ENCODE results near the gene LTBR.

Gene LTBR

DNA sequence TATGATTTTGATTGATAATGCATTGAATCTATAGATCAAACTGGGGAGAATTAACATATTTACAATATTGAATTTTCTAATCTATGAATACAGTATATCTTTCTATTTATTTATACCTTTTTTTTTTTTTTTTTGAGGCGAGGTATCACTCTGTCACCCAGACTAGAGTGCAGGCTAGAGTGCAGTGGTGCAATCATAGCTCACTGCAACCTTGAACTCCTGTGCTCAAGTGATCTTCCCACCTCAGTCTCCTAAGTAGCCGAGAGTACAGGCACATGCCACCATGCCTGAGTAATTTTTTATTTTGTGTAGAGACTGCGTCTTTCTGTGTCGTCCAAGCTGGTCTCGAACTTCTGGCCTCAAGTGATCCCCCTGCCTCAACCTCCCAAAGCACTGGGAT, 20.4 kb downstream of the LTBR start:
- H3K4me1 ChIP-seq (ENCODE audit: control insufficient read depth, insufficient read depth, low read length, poor library complexity, severe bottlenecking) = no peaks in the 10 kb centered on the region
- H3K27ac ChIP-seq (ENCODE audit: insufficient read depth, low read length, poor library complexity, severe bottlenecking) = no peak overlapping the region
- DNase-seq = no peak
- H3K4me3 ChIP-seq (ENCODE audit: insufficient read depth, low read depth, low read length, poor library complexity, severe bottlenecking) = no peak overlapping the region
- H3K36me3 ChIP-seq (ENCODE audit: control insufficient read depth, insufficient read depth, low read length) = no peaks in the 10 kb centered on the region
- no peaks in the 10 kb centered on the region for H3K27me3 ChIP-seq (replicated peaks; ENCODE audit: control insufficient read depth, insufficient read depth, low read length, poor library complexity, severe bottlenecking)
- H3K9me3 ChIP-seq (ENCODE audit: control insufficient read depth, low read length) = no peaks in the 10 kb centered on the region

- no peaks in the 10 kb centered on the region for H3K9me3 ChIP-seq (ENCODE audit: control insufficient read depth, low read length)
- no peak for DNase-seq
- H3K36me3 ChIP-seq (ENCODE audit: control insufficient read depth, insufficient read depth, low read length) = no peaks in the 10 kb centered on the region
- H3K4me1 ChIP-seq (ENCODE audit: control insufficient read depth, insufficient read depth, low read length, poor library complexity, severe bottlenecking) = no peaks in the 10 kb centered on the region
- H3K27me3 ChIP-seq (replicated peaks; ENCODE audit: control insufficient read depth, insufficient read depth, low read length, poor library complexity, severe bottlenecking) = no peaks in the 10 kb centered on the region
- H3K27ac ChIP-seq (ENCODE audit: insufficient read depth, low read length, poor library complexity, severe bottlenecking) = no peak overlapping the region
- H3K4me3 ChIP-seq (ENCODE audit: insufficient read depth, low read depth, low read length, poor library complexity, severe bottlenecking) = no peak overlapping the region
Measured at GRCh38 chr12:6405963-6406362, 22.0 kb downstream of the LTBR start.

DNA sequence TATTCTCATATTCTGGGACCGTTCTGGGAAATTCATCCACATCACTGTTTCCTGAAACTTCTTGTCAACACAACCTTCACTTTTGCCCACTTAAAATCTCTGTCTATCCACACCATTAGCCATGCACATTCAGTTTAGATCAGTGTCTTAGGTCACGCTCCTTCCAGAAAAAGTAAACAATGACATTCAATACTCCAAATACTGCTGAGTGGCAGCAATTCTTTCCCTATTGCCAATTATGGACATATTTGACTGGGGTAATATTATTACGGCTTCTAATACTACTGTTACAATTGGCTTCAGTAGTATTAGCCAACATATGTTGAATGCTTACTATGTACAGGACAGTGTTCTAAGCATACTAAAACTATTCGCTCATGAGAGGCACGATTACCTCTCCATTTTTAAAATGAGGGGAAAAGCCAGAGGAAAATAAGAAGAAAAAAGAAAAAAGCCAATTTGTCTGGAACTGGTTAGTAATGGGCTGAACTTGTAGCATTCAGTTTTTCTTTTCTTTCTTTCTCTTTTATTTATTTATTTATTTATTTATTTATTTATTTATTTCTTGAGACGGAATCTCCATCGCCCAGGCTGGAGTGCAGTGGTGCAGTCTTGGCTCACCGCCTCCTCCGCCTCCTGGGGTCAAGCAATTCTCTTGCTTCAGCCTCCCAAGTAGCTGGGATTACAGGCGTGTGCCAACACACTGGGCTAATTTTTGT, 23.4 kb downstream of the LTBR start:
- Histone ChIP-seq H3K36me3 (ENCODE audit: control insufficient read depth, insufficient read depth, low read length) (no peaks in the 10 kb centered on the region), H3K27me3 (replicated peaks; ENCODE audit: control insufficient read depth, insufficient read depth, low read length, poor library complexity, severe bottlenecking) (no peaks in the 10 kb centered on the region), H3K27ac (ENCODE audit: insufficient read depth, low read length, poor library complexity, severe bottlenecking) (no peak overlapping the region), H3K4me3 (ENCODE audit: insufficient read depth, low read depth, low read length, poor library complexity, severe bottlenecking) (no peak overlapping the region), H3K9me3 (ENCODE audit: control insufficient read depth, low read length) (no peaks in the 10 kb centered on the region), H3K4me1 (ENCODE audit: control insufficient read depth, insufficient read depth, low read length, poor library complexity, severe bottlenecking) (no peaks in the 10 kb centered on the region)
- DNase-seq = no peak

DNA sequence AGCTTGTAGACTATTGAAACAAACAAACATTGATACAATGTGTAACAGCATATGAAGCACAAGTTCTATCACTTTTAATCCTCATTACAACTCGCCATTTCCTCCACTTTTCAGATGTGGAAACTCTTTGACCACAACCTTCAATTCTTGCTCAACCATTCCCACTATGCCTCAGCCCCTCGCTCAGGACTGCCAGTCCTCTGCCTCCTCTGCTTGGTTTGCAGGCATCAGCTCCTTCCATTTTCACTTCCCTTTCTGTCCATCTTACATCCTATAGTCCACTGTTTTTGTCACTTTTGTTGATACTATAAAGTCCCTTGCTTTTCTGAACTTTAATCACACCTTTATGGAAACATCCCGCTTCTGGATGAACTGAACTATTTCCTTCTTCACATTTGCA, 32.6 kb downstream of the LTBR start:
- H3K27ac ChIP-seq (ENCODE audit: insufficient read depth, low read length, poor library complexity, severe bottlenecking) = no peak overlapping the region
- DNase-seq = no peak
- H3K9me3 ChIP-seq (ENCODE audit: control insufficient read depth, low read length) = no peaks in the 10 kb centered on the region
- H3K36me3 ChIP-seq (ENCODE audit: control insufficient read depth, insufficient read depth, low read length) = no peaks in the 10 kb centered on the region
- no peak overlapping the region for H3K4me3 ChIP-seq (ENCODE audit: insufficient read depth, low read depth, low read length, poor library complexity, severe bottlenecking)
- no peaks in the 10 kb centered on the region for H3K27me3 ChIP-seq (replicated peaks; ENCODE audit: control insufficient read depth, insufficient read depth, low read length, poor library complexity, severe bottlenecking)
- no peaks in the 10 kb centered on the region for H3K4me1 ChIP-seq (ENCODE audit: control insufficient read depth, insufficient read depth, low read length, poor library complexity, severe bottlenecking)

- Histone ChIP-seq H3K36me3 (ENCODE audit: control insufficient read depth, insufficient read depth, low read length) (no peaks in the 10 kb centered on the region), H3K4me1 (ENCODE audit: control insufficient read depth, insufficient read depth, low read length, poor library complexity, severe bottlenecking) (peaks cover 6% of the 10 kb centered on the region), H3K9me3 (ENCODE audit: control insufficient read depth, low read length) (no peaks in the 10 kb centered on the region), H3K4me3 (ENCODE audit: insufficient read depth, low read depth, low read length, poor library complexity, severe bottlenecking) (no peak overlapping the region), H3K27me3 (replicated peaks; ENCODE audit: control insufficient read depth, insufficient read depth, low read length, poor library complexity, severe bottlenecking) (no peaks in the 10 kb centered on the region), H3K27ac (ENCODE audit: insufficient read depth, low read length, poor library complexity, severe bottlenecking) (no peak overlapping the region)
- DNase-seq = no peak
Measured at GRCh38 chr12:6418796-6419195, 34.8 kb downstream of the LTBR start.

DNA sequence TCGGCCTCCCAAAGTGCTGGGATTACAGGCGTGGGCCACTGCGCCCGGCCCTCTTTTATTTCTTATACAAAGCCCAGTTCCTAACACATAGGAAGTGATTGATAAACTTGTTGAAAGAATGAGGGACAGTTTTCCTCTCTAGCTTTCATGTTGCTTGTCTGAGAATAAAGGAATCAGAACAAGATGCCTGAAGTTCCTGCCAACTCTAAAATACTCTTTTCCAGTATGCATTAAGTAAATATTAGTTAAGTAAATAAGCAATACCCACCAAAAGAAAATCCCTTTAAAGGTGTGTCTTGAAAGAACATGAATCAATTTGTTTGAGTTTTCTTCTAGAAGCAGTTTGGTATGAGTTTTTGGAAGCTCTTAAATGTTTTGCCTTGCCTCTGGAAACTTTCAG, 36.4 kb downstream of the LTBR start:
- Histone ChIP-seq H3K36me3 (ENCODE audit: control insufficient read depth, insufficient read depth, low read length) (no peaks in the 10 kb centered on the region), H3K4me1 (ENCODE audit: control insufficient read depth, insufficient read depth, low read length, poor library complexity, severe bottlenecking) (peaks cover 8% of the 10 kb centered on the region), H3K27ac (ENCODE audit: insufficient read depth, low read length, poor library complexity, severe bottlenecking) (no peak overlapping the region), H3K4me3 (ENCODE audit: insufficient read depth, low read depth, low read length, poor library complexity, severe bottlenecking) (no peak overlapping the region), H3K27me3 (replicated peaks; ENCODE audit: control insufficient read depth, insufficient read depth, low read length, poor library complexity, severe bottlenecking) (no peaks in the 10 kb centered on the region), H3K9me3 (ENCODE audit: control insufficient read depth, low read length) (no peaks in the 10 kb centered on the region)
- no peak for DNase-seq

DNA sequence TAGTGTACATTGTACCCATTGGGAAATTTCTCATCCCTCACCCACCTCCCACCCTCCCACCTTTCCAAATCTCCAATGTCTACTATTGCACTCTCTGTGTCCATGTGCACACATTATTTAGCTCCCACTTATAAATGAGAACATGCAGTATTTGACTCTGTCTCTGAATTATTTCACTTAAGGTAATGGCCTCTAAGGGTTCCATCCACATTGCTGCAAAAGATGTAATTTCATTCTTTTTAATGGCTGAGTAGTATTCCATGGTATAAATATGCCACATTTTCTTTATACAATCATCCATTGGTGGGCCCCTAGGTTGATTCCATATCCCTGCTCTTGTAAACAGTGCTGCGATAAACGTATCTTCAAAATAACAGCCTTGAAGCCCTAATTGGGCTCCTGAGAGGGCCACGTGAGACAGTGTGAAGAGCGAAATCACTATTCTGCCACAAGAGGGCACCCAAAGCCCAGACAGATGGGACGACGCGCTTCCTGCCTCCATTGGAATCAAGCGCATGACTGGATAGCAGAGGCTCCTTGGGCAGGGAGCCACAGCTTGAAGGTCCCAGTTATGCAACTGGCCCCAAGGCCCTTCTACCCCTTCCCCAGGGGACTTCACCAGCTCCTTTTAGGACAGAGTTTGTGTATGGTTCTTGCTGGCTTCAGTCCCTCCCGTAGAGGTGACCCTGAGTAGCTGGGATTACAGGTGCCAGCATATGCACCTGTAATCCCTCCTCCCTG, 39.5 kb downstream of the LTBR start:
- H3K36me3 ChIP-seq (ENCODE audit: control insufficient read depth, insufficient read depth, low read length) = no peaks in the 10 kb centered on the region
- DNase-seq = peak; percentile 57 to 74 (median 65)
- H3K9me3 ChIP-seq (ENCODE audit: control insufficient read depth, low read length) = no peaks in the 10 kb centered on the region
- peak overlapping the region; percentile 15 for H3K27ac ChIP-seq (ENCODE audit: insufficient read depth, low read length, poor library complexity, severe bottlenecking)
- no peaks in the 10 kb centered on the region for H3K27me3 ChIP-seq (replicated peaks; ENCODE audit: control insufficient read depth, insufficient read depth, low read length, poor library complexity, severe bottlenecking)
- H3K4me1 ChIP-seq (ENCODE audit: control insufficient read depth, insufficient read depth, low read length, poor library complexity, severe bottlenecking) = peaks cover 20% of the 10 kb centered on the region
- H3K4me3 ChIP-seq (ENCODE audit: insufficient read depth, low read depth, low read length, poor library complexity, severe bottlenecking) = no peak overlapping the region

- H3K4me3 ChIP-seq (ENCODE audit: insufficient read depth, low read depth, low read length, poor library complexity, severe bottlenecking) = no peak overlapping the region
- H3K27me3 ChIP-seq (replicated peaks; ENCODE audit: control insufficient read depth, insufficient read depth, low read length, poor library complexity, severe bottlenecking) = no peaks in the 10 kb centered on the region
- H3K4me1 ChIP-seq (ENCODE audit: control insufficient read depth, insufficient read depth, low read length, poor library complexity, severe bottlenecking) = peaks cover 20% of the 10 kb centered on the region
- no peaks in the 10 kb centered on the region for H3K9me3 ChIP-seq (ENCODE audit: control insufficient read depth, low read length)
- H3K27ac ChIP-seq (ENCODE audit: insufficient read depth, low read length, poor library complexity, severe bottlenecking) = peak overlapping the region; percentile 15
- no peak for DNase-seq
- no peaks in the 10 kb centered on the region for H3K36me3 ChIP-seq (ENCODE audit: control insufficient read depth, insufficient read depth, low read length)
Measured at GRCh38 chr12:6424008-6424347, 40.0 kb downstream of the LTBR start.

- Histone ChIP-seq H3K4me1 (ENCODE audit: control insufficient read depth, insufficient read depth, low read length, poor library complexity, severe bottlenecking) (peaks cover 20% of the 10 kb centered on the region), H3K9me3 (ENCODE audit: control insufficient read depth, low read length) (no peaks in the 10 kb centered on the region), H3K27ac (ENCODE audit: insufficient read depth, low read length, poor library complexity, severe bottlenecking) (no peak overlapping the region), H3K4me3 (ENCODE audit: insufficient read depth, low read depth, low read length, poor library complexity, severe bottlenecking) (no peak overlapping the region), H3K27me3 (replicated peaks; ENCODE audit: control insufficient read depth, insufficient read depth, low read length, poor library complexity, severe bottlenecking) (no peaks in the 10 kb centered on the region), H3K36me3 (ENCODE audit: control insufficient read depth, insufficient read depth, low read length) (no peaks in the 10 kb centered on the region)
- DNase-seq = no peak
Measured at GRCh38 chr12:6424866-6425265, 40.9 kb downstream of the LTBR start.

Measured in effector memory CD4-positive, alpha-beta T cell (primary cell).